ENCODE results near the gene RAB11FIP4.

- TF ChIP-seq CTCF (IDR thresholded peaks at IDR 0.05; ENCODE audit: insufficient read depth, low read length) (no peak), POLR2AphosphoS5 (IDR thresholded peaks at IDR 0.05; ENCODE audit: low read depth) (no peak), SPI1 (IDR thresholded peaks at IDR 0.05; ENCODE audit: borderline replicate concordance, low read depth) (no peak)
Observed at GRCh38 chr17:31522987-31523495, 131.6 kb downstream of the RAB11FIP4 start.
